HG03460 (cell line): ENCODE data around the gene WNT10A.

Source experiments
- ATAC-seq: cut with Tn5 transposase; IDR thresholded peaks from one replicate; pipeline ENCODE4 v1.9.1; 2021; ENCODE audit not compliant: unreplicated experiment

The WNT10A gene

GRCh38 chr2:218857371-218858137 is 23.1 kb upstream of the WNT10A start:
- ATAC-seq, result no peak

- ATAC-seq, result no peak
Observed at GRCh38 chr2:218858138-218858445, 22.6 kb upstream of the WNT10A start.

GRCh38 chr2:218858671-218859555 is 21.7 kb upstream of the WNT10A start:
- ATAC-seq, result no peak

GRCh38 chr2:218859556-218859987 is 21.1 kb upstream of the WNT10A start, which contains the start of gene WNT6:
Gene WNT6 (plus strand): TSS chr2:218859805. CDS start chr2:218860038, 233 bp downstream.
- no peak for ATAC-seq

GRCh38 chr2:218859988-218860831 is 20.4 kb upstream of the WNT10A start:
- no peak for ATAC-seq

GRCh38 chr2:218860950-218861381 is 19.7 kb upstream of the WNT10A start:
- no peak for ATAC-seq

- no peak for ATAC-seq
Observed at GRCh38 chr2:218861645-218862318, 18.9 kb upstream of the WNT10A start.

- ATAC-seq, result no peak
Observed at GRCh38 chr2:218863021-218863520, 17.6 kb upstream of the WNT10A start.

GRCh38 chr2:218865396-218865795 is 15.3 kb upstream of the WNT10A start:
- ATAC-seq, result no peak

- no peak for ATAC-seq
Observed at GRCh38 chr2:218865999-218866398, 14.7 kb upstream of the WNT10A start.

- no peak for ATAC-seq
Observed at GRCh38 chr2:218867900-218868299, 12.8 kb upstream of the WNT10A start.

- ATAC-seq, result no peak
Observed at GRCh38 chr2:218869064-218869463, 11.6 kb upstream of the WNT10A start.

GRCh38 chr2:218870984-218871344 is 9.7 kb upstream of the WNT10A start:
- ATAC-seq, result no peak

- no peak for ATAC-seq
Observed at GRCh38 chr2:218871345-218872302, 9.0 kb upstream of the WNT10A start.

- no peak for ATAC-seq
Observed at GRCh38 chr2:218872645-218873358, 7.8 kb upstream of the WNT10A start.

GRCh38 chr2:218873359-218874194 is 7.1 kb upstream of the WNT10A start:
- ATAC-seq, result no peak

GRCh38 chr2:218875692-218876246 is 4.9 kb upstream of the WNT10A start:
- ATAC-seq, result no peak
